COR-L47 (cell line): ENCODE results near the gene CTDP1.
"Not testable (repeated sequence)": the region's sequence is repeated elsewhere in the genome, so short reads cannot be mapped to it uniquely, and the experiment has no call there.

Source experiments
- DNase-seq: peaks from one replicate; lab custom pipeline; 2025; lab: John Stamatoyannopoulos, UW

The CTDP1 gene

GRCh38 chr18:79726721-79727120 is 47.1 kb downstream of the CTDP1 start:
- no peak for DNase-seq

- no peak for DNase-seq
Observed at GRCh38 chr18:79727211-79727610, 47.6 kb downstream of the CTDP1 start.

- no peak for DNase-seq
Observed at GRCh38 chr18:79728931-79729586, 49.5 kb downstream of the CTDP1 start.

- DNase-seq = no peak
Observed at GRCh38 chr18:79729611-79730010, 50.0 kb downstream of the CTDP1 start.

GRCh38 chr18:79730804-79731203 is 51.2 kb downstream of the CTDP1 start:
- DNase-seq = no peak

GRCh38 chr18:79731881-79732720 is 52.5 kb downstream of the CTDP1 start:
- DNase-seq = not testable (repeated sequence)

GRCh38 chr18:79732721-79733025 is 53.1 kb downstream of the CTDP1 start:
- DNase-seq = no peak

GRCh38 chr18:79733135-79733701 is 53.6 kb downstream of the CTDP1 start:
- DNase-seq = no peak

GRCh38 chr18:79733986-79734770 is 54.6 kb downstream of the CTDP1 start:
- DNase-seq = no peak

- no peak for DNase-seq
Observed at GRCh38 chr18:79735071-79735980, 55.7 kb downstream of the CTDP1 start.

- no peak for DNase-seq
Observed at GRCh38 chr18:79736230-79736629, 56.6 kb downstream of the CTDP1 start.

GRCh38 chr18:79736846-79737245 is 57.2 kb downstream of the CTDP1 start:
- no peak for DNase-seq

GRCh38 chr18:79737426-79737825 is 57.8 kb downstream of the CTDP1 start:
- no peak for DNase-seq

- DNase-seq = no peak
Observed at GRCh38 chr18:79738041-79738461, 58.4 kb downstream of the CTDP1 start.

- DNase-seq = no peak
Observed at GRCh38 chr18:79738581-79739439, 59.2 kb downstream of the CTDP1 start.

- no peak for DNase-seq
Observed at GRCh38 chr18:79739440-79739778, 59.8 kb downstream of the CTDP1 start.

- DNase-seq = not testable (repeated sequence)
Observed at GRCh38 chr18:79740047-79740446, 60.4 kb downstream of the CTDP1 start.

- no peak for DNase-seq
Observed at GRCh38 chr18:79740521-79741361, 61.1 kb downstream of the CTDP1 start.

GRCh38 chr18:79741362-79741700 is 61.7 kb downstream of the CTDP1 start:
- no peak for DNase-seq

GRCh38 chr18:79742076-79742475 is 62.5 kb downstream of the CTDP1 start:
- no peak for DNase-seq
